SK-MEL-5 (cell line): ENCODE results near the gene LOXL3. TPM values are rescaled to one million over a fixed set of nuclear protein-coding genes. Genes with fewer than 3 reads are reported as not detected.

Source experiments
- DNase-seq: peaks from one replicate; pipeline ENCODE4 v3.0.0-alpha.2; 2016; ENCODE audit warnings: low read depth, low spot score
- in situ Hi-C: cut with HindIII; loops from 2 replicates; pipeline ENCODE4 v1.10.0; 2016; ENCODE audit warnings: low sequenced_read_pairs, high pct_unique_total_duplicates, low pct_unique_long_range_greater_than_20kb
- total RNA-seq: library from RNA; depleted of rRNA; stranded (reverse); fragments of >200 nt; shearing (Covaris generic); gene quantifications from 2 replicates; pipeline ENCODE4 v1.2.3, GENCODE V29; 2014

LOXL3 gene
- total RNA-seq, 1 experiment from 2014 or later = 29.6 TPM

DNA sequence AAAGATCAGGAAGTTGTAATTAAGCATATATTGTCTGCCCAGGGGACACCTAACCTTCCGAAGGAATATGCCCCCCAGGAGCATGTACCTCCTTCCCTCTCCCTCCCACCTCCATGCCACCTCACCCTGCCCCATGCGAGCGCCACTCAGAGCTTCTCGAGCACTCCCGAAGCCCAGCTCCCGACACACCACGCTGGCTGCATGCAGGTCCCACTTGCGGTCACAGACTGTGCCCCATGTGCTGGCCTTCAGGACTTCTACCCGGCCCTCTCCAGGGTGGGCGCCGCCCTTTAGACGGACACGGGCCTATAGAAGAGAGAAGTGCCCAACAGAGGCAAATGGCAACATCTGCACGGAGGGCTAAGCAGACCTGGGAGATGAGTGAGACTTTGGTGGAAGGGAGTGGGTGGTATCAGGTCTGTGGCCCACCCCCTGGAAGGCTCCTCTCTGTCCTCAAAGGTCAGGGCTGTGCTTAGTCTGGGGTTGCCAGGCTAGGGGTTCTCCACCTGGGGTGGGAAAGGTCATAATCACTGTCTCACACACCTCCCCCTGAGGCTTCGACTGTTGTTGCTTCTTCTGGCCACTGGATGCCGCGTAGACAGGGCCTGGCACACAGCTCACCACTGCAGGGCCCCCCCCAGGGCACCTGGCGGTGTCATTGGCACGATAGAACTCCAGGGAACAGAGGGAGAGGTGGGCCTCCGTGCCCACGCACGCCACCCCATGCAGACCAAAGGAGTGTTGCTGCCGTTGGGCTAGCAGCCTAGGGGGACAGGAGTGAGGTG is 17.4 kb downstream of the LOXL3 start:
- in situ Hi-C loops = loop anchor here (5.0 kb wide), 1 partner anchor 51 kb away; no protein-coding TSS in a partner anchor
- DNase-seq = no peak

DNA sequence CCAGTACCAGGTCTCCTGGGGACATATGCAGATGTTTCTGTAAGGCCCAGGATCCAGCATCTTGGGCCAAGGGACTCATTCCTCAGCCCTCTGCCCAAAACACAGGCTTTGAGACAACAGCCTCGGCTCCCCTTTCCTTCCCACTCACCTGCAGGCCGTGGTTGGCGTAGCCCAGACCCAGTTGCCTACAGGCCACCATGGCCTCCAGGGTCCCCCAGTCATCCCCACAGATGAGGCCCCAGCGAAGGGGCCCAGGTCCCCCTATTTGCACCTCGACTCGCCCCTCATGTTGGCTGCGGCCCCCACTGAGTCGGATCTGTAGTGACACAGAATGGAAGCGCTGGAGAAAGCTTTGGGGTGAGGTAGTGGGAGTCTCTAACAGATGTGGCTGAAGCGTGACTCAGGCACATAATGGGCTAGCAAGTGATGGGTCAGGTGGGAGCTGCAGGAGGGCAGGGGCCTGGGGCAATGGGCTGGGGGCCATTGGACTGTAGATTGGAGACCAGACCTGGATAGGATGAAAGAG is 18.2 kb downstream of the LOXL3 start:
- DNase-seq = no peak
- in situ Hi-C loops = loop anchor here (5.0 kb wide), 1 partner anchor 52 kb away; no protein-coding TSS in a partner anchor

DNA sequence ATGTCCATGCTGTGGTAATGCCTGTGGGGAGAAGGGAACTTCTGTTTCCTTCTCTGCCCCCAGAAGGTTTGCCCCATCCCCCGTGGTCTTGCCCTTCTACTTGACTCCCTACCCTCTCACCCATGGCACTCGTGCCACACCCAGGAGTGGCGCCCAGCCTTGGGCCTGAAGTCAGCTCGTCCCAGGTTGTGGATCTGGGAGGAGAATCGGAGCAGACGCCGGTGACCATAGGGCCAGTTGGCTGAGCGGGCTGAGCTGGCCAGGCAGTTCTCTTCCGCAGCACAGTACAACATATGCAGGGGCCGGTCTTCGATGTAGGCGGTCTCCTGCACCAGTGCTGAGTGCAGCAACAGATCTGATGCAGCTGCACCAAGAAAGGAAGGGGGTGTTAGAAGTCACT is 19.3 kb downstream of the LOXL3 start:
- DNase-seq = no peak
- in situ Hi-C loops = no loop called here

DNA sequence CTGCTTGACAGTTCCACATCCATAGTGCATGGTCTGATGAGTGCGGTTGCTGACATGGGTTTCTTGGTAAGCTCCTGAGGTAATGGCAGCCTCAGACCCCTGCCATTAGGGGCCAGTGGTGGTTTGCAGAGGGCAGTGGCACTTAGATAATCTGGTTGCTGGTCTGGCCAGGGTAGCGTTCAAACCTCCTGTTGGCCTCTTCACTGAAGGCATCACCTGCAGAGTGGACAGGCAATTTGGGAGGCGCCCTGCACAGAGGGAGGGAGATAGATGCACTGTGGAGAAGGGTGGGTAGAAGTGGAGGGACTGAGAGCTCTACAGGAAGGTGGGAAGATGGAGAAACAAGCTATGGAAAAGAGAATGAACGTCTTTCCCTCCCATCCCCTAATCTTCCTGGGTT is 20.3 kb downstream of the LOXL3 start:
- in situ Hi-C loops = no loop called here
- no peak for DNase-seq

DNA sequence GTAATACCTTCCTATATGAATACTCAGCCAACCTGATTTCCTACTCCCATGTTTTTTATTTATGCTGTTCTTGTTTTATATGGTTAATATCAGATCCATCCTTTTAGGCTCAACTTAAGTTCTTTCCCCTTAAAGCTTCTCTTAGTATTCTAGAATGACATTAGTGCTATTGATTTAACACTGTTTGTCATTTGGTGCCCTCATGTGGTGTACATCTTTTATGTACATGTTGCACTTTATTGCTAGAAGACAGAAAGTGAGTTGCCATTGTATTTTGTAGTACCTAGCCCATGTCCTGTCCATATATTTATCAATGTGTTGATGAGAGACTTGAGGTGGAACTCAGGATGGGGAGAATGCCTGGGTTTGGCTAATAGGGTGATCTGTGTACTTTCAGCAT is 21.5 kb downstream of the LOXL3 start:
- in situ Hi-C loops = no loop called here
- DNase-seq = peak; percentile 76

DNA sequence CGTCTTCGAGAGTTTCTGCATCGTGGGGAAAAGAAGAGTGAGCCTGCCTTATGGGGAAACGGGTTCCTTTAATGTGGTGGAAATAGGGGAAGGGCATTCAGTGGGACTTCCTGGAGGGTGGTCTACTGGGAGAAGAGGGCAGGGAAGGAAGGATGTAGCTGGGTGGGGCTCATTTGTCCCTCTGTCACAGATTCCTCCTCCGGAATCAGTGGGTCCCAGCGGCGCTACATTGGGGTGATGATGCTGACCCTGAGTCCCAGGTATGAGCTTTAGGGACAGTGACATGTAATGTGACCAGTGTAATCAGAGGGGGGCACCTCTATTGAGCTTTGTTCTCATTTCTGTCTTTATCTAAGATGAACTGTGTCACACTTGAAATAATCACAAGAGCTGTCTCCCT is 22.1 kb downstream of the LOXL3 start:
- no peak for DNase-seq
- in situ Hi-C loops = no loop called here

DNA sequence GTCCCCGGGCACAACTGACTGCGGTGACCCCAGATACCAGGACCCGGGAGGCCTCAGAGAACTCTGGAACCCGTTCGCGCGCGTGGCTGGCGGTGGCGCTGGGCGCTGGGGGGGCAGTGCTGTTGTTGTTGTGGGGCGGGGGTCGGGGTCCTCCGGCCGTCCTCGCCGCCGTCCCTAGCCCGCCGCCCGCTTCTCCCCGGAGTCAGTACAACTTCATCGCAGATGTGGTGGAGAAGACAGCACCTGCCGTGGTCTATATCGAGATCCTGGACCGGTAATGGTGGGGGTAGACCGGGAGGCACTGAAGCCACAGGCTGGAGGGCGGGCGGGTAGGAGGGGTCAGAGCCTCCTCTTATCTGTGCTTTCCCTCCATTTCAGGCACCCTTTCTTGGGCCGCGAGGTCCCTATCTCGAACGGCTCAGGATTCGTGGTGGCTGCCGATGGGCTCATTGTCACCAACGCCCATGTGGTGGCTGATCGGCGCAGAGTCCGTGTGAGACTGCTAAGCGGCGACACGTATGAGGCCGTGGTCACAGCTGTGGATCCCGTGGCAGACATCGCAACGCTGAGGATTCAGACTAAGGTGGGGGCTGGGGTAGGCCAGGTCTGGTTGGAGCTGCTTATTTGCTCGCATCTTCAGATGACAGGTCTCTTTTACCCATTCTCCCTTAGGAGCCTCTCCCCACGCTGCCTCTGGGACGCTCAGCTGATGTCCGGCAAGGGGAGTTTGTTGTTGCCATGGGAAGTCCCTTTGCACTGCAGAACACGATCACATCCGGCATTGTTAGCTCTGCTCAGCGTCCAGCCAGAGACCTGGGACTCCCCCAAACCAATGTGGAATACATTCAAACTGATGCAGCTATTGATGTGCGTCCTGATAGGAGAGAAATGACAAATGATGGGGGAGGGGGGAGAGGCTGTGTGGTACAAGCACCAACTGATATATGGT is 23.2 kb downstream of the LOXL3 start:
- peak; percentile 35 for DNase-seq
- in situ Hi-C loops = no loop called here

DNA sequence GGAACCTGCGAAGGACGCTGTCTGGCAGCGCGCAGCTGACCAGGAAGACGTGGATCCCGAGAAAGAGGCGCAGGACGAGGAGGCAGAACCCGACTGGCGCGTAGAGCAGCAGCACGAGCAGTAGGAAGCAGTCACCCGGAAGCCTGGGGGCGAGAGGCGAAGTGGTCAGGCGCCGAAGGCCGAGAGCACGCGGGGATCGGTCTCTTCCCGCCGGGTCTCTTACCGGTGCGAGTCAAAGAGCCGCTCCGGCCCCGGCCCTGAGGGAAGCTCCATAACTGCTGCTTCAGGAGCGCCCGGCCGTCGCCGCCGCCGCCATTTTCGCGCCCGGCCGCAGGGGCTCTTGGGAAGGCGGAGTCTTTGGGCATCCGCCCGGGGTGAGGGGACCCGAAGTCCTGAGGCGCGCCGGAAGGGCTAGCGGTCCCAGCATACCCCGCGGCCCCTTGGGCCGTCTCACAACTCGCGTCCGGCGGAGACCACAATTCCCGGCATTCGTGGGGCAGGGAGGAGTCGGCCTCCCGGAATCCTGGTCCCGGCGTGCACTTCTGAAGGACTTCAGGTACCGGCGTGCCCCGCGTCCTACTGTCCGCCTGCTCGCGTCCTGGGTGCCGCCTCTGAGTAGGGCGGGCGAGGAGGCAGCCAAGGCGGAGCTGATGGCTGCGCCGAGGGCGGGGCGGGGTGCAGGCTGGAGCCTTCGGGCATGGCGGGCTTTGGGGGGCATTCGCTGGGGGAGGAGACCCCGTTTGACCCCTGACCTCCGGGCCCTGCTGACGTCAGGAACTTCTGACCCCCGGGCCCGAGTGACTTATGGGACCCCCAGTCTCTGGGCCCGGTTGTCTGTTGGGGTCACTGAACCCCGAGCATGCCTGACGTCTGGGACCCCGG is 24.1 kb downstream of the LOXL3 start, which contains the start of the genes AUP1 and HTRA2:
Gene AUP1, minus strand, starts transcription at position 350 of the 882 bp plus-strand sequence. Its CDS starts 77 bp downstream, at position 273.
Gene HTRA2, plus strand, starts transcription at position 577 of the 882 bp plus-strand sequence. Its CDS starts 74 bp downstream, at position 651.
- in situ Hi-C loops = no loop called here
- peak; percentile 99 for DNase-seq

DNA sequence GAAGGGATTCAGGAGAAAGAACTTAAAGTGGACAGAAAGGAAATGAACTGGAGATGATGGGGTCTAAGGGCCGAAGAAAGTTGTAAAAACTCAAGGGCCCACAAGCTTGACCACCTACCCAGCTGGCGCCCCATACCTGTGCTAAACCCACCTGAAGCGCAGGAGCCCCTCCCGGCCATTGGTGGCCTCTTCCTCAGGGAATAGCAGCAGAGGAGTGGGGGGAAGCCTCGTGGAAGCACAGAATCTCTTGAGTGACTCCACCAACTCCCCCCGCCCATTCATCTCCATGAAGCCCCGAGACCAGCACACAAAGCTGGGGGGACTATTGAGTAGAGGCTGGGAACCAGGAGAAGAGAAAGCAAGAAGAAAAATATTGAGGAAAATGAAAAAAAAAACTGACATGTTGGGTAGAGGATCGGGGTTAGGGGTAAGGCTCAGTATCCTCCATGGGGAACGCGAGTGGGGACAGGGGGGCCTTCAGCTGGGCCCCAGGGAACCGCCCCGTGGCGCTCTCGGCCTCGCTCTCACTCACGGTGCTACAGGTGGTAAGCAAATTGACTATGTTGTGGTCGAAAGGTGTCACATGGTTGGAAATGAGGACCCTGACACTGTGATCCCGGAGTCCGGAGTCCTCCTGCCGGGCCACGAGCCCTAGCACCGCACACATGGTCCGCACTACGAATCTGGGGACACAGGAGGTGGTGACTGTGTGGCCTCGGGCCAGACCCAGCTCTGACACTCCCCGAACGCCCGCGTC is 25.0 kb downstream of the LOXL3 start:
- DNase-seq = no peak
- in situ Hi-C loops = no loop called here

DNA sequence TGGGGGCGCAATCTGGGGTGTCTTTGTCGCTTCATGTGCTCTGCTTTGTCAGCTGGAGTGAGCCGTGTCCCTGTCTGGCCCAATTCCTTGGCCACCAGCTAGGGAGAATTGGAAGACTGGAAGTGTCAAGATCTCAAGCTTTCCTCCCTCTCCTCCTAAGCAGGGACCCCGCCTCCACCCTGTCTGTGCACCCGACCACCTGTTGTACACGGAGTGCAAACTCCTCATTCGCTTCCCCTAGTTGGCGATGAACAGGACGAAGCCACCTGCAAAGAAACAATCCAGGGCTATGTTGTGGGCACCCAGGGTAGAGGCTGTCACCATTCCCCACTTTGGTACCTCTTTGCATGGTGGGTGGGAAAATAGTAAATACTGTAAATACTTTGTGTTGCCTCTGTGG is 26.0 kb downstream of the LOXL3 start:
- in situ Hi-C loops = no loop called here
- DNase-seq = no peak

DNA sequence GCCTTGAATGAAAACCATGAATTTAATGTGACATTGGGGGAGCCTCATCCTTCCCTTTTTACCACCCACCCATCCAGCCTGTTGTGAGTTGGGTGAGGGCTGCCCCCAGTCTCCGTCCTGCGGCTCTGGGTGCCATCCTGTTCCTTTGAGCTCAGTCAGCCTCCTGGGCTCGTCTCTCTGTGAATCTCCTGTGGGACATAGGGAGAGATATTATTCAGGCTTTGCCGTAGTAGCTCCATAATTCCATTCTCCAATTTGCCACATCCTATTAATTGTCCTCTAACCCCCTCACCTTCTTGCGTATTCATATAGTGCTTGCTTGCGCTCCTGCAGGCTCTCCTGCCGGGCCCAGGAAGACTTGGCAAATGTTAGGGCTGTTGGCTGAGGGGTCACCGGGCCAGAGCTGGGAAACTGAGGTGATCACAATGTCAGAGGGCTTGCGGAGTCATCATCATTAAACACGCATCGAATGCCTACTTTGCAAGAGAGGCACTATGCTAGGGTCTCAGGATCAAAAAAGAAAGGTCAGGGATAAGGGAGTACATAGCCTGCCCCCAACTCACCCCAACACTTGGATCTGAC is 27.0 kb downstream of the LOXL3 start:
- in situ Hi-C loops = no loop called here
- DNase-seq = no peak

DNA sequence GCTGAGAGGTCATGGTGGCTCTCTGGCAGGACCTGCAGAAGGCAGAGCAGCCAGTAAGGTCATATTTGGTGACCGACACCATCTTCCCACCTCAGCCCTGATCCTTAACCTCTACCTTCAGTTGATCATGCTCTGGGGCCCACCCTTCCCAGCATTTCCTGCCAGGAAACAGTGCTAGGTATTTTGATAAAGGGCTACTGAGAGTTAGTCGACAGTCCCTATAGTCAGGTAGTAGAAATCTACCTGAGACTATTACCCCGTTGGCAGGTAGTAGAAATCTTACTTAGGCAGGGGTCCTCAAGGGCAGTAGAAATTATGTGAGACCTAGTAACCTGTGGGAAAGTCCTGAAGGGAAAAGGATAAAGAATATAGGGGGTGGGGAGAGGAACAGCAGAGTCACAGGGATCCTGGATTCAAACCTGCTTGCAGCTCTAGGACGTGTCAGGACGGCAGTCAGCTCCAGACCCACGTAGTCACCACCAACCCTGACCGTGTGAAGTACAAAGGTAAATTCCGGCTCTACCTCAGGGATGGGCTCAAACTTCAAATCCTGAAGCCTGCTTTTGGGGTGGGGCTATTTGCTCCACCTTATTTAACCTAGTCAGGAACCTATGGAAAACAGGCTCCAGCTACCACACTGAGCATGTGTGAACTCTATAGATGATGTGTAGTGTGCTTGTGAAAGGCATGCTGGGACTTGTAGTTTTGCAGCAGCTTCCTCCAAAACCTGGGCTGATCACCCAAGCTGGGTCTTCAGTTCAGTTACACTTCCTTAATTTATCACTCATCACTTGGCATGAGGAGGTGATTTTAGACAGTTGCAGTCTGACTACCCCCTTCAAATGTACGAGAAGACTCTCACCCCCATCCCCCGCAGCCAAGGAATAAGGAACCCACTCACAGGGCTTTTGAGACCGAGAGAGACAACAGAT is 27.8 kb downstream of the LOXL3 start, which contains the start of gene DQX1:
Gene DQX1, minus strand, starts transcription at position 515 of the 932 bp plus-strand sequence. Its CDS starts 502 bp downstream, at position 13.
- in situ Hi-C loops = no loop called here
- DNase-seq = peak; percentile 84

DNA sequence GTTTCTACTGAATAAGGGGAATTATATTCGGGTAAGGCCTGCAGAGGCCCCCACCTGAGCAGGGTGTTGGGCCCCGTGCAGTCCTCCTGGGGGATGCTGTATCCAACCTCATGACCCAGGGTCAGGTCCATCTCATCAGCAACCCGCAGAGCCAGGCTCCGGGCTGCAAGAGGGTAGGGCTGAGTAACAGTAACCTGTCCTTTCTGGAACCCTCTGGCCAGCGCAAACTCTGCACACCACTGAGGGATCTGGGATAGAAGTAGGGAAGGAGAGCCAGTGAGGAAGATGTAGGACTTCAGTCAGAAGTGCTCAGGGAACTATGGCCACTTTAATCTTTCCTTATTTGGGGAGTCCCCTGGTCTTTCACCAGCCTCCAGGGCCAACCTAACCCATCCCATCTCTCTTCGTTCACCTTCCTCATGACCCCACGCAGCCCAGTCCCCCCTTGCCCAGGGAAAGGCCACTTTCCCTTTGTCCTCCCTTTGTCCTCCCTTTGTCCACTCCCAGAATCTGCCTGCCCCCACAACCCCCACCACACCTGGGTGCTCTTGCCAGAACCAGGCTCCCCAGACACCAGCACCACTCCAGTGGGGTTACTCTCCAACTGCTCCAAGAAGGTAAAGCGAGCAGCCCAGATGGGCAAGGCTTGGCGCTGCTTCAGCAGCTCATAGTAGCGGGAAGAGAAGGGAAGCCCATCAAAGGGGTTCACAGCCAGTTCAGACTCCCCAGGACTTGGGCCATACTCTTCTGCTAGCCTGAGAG is 28.6 kb downstream of the LOXL3 start:
- in situ Hi-C loops = no loop called here
- DNase-seq = no peak

DNA sequence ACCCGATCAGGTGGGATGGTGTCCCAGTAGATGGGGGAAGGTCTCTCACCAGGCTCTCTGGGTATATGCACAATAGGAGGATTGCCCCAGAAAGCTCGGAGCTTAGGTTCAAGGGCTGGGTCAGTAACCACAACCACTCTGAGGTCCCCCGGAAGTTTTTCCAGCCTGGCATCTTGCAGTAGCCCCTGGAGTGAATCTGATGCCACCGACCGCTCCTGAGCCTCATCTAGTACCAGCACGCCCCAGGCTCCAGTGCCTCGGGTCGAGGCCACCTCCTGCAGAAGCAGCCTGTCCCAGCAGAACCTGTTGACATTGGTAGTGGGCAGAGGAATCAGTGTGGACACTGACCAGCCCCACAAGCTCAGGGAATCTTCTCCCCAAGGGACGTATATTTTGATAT is 29.7 kb downstream of the LOXL3 start:
- in situ Hi-C loops = no loop called here
- DNase-seq = no peak
